Measurements from ENCODE around the gene ELMO1.

ELMO1 gene

DNA sequence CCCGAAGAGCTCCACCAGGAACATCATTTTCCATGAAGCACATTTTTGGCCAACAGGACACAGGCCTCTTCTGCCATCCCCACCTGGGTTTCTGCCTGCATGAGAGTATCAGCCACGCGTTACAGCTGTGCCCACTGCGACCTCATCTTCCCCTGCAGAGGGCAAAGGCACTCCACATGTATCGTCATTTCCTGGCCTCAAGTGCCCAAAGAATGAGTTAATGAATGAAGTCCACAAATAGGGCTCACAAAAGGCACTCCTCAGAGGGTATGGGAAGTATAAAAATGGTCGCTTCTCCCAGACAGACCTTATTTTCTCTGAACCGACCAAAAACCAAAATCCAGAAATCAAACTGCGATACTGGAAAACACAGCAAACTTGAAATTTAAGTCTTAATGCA lies 18.5 kb downstream of the ELMO1 start:
- DNase-seq: no peak

- no peak for DNase-seq
These were observed 19.3 kb downstream of the ELMO1 start for GRCh38 chr7:37429435-37429791.

DNA sequence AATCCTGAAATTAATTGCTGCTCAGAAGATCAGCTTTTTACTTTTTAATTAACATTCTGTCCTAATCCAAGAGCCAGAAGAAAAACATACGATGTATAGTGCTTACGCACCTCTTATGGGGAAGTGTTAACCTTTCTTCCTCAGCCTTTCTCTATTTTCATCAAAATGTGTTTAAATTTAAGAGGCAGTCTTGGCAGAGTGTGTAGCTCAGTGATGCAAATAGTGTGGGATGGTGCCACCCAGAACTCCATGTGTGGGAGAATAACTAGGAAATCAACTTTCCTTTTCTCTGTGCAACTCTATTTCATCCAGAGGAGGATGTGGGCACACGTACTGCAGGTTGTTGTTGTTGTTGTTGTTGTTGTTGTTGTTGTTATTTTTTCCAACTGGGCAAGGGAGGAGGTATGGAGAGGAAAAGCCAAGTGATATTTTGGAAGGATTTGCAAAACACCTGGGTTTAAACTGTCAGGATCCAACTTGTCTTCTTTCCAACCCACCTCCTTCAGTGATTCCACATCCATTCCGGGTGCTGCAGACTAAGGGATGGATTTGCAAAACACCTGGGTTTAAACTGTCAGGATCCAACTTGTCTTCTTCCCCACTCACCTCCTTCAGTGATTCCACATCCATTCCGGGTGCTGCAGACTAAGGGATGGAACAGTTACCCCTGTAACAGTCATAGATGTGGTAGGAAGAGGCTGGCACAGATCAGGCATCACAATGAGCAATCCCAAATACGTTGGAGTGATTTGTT lies 19.8 kb downstream of the ELMO1 start:
- DNase-seq: no peak

GRCh38 chr7:37427276-37427940 lies 21.3 kb downstream of the ELMO1 start:
- DNase-seq: no peak

DNA sequence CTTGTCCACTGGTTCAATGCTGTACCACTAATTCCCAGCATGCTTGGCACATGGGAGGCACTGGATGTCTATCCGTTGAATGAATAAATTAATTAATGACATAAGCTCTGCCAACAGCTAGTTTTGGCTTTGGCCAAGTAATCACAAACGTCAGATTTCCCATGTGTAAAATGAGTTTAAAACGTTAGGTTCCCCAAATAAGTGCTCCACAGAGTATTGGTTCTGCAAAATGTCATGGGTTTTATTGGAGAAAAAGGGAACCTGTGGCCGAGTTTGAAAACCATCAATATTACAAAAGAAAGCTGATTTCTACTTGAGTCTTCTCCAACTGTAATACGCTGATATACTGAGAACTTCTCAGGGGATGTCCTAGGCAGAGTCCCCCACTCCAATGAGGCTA lies 23.2 kb downstream of the ELMO1 start:
- DNase-seq: no peak

DNA sequence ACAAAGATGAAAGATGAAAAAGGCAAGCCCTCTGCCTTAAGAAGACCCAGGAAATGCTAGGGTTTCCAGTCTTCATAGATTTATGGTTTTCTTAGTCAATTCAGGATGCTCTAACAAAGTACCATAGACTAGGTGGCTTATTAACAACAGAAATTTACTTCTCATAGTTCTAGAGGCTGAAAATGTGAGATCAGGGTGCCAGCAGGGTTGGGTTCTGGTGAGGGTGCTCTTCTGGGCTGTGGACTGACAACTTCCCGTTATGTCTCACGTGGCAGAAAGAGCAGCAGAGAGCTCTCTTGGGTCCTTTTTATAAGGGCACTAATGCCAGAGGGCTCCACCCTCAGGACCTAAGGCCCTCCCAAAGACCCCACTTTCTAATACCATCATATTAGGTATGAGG lies 23.7 kb downstream of the ELMO1 start:
- DNase-seq: no peak

DNA sequence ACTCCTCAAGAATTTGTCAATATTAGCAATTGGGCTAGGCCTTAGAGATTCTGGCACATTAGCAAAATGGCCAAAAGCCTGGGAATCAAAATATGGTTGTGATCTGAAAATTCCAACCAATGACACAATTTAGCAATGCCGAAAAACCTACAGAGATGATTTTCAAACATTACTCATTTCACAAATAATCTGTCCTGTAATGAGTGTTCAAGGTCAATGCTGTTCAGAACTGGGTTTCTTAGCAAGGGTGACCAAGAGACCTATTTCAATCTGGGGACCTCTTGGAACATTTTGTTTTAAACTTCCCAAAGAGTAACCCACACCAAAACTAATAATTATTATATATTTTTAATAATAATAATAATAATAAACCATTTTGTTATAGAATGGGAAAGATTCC lies 24.1 kb downstream of the ELMO1 start:
- DNase-seq: no peak

DNA sequence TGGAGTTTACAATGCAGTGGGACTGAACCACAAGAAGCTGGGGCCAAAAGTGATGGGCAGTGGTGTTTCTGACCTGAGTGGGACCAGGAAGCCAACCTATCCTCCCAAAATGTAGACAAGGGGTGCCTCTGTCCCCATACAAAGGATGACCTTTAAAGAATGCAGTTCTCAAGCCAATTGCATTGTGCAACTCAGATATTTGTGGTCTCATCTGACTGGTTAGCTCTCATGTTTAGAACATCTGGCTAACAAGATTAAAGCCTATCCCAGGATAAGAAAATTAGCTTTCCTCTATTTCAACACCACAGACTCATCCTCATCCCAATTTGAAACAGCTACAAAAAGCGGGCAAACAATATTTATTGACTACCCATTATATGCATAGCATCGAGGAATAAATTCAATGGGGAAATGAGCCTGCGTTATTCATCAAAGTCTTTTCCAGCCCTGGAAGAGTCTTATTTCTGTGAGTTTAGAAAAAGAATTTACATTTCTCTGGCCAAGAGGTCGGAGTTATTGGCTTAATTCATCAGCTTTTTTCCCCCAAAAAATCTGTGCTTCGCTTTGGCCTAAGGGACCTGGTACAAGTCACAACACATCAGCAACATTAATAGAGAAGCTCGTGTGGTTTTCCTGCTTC lies 26.7 kb downstream of the ELMO1 start:
- DNase-seq: no peak

DNA sequence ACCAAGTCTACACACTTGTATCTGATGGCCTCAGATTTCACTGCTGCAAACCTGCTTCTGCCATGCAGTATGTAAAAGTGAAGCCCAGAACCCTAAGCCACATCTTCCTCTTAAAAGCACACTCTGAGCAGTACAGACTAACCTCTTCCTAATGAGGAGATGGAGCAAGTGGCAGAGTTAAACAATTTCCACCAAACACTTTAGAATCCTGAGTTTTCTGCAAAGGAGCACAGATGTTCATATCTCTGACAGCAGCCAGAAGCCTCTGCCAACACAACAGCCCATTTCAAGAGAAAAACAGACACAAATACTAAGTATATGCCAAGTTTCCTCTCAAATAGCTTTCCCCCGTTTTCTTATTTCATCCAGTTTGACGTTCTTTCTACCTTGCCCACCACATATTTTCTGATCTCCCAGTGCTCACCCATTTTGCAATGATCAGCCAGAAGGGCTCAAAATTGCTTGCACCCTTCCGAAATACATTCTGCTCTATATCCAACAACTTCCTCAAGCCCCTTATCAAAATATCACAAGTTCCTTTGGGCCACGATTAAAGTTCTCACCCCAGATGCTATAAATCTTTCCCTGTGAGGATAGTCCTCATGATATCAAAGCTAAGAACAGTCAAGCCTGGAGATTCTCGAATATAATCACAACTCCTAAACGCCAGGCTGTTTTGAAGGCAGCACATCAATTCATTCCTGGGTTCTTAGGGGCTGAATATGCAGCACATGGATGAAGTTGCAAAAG lies 27.5 kb downstream of the ELMO1 start:
- no peak for DNase-seq

DNA sequence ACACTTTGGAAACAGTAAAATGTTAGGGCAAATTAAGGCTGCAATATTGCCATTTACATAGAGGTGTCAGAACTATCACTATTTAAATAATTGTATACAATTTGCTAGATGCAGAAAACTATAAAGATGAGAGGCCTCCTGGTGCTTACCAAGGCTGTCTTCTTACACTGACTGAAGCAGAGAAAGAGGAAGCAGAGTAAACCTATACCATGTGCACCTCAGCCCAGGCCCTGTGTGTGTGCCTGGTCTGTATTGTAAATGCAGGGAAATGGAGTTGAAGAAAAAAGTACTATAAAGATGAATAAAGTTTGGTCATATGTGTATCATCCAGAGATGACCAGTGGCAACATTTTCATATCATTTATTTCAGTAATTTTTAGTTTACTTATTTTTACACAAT lies 29.2 kb downstream of the ELMO1 start:
- DNase-seq: no peak

DNA sequence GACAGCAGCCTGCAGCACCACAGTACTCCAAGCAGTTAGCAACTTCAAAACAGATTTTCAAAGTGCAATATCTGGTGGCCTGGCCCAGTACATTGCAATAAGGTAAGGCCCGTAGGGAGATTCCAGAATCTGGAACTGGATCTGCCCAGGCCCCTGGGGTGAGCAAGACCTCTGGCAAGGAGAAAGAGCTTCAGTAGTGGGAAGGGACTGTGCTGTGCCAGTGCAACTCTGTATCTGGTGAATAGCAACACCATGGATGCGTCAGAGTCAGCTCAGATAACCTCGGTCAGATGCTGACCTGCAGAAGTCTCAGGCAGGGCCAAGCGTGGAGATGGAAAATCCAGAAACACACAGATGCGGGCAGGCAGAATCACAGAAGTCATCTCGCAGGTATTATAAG lies 30.3 kb downstream of the ELMO1 start:
- DNase-seq: no peak

DNA sequence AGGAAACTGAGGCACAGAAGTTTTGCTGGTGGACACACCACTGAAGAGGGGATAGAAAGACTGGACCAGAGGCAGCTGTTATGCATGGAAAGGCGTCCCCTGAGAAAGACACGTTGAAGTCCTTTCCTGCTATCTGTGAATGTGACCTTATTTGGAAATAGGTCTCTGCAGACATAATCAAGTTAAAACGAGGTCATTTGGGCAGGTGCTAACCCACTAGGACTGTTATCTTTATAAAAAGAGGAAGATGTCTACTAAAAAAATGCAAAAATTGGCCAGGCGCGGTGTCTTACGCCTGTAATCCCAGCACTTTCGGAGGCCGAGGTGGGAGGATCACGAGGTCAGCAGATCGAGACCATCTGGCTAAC lies 31.6 kb downstream of the ELMO1 start:
- no peak for DNase-seq

DNA sequence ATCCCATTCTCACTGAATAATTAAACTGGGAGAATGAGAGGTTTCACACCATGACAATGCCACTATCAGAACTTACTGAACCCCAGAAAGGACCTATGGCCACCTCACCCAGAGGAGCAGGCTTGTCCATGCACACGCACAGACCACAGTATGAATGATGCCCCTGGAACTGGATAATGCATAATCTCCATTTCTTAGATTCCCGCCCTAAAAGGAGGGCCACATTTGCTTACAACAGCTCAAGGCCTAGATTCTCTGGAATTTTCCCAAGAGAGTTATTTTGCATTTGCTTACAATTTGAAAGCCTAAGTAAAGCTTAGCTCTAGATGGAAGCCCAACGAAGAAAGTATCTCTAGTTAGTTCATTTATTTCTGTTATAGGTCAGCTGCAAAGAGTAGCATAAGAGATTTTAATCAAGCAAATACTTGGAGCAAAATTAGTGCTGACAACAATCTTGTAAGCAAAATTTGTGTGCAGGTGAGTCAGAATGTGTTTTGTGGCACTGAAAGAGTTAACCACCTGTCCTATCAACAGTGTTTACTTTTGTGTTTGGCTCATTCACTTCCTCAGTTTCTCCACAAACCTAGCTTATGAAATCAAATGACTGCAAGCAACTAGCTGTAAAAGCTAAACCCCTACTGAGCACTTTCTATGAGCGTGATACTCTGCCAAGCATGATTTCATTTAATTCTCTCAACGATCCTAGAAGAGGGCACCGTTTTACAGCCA lies 32.1 kb downstream of the ELMO1 start:
- DNase-seq: no peak

DNA sequence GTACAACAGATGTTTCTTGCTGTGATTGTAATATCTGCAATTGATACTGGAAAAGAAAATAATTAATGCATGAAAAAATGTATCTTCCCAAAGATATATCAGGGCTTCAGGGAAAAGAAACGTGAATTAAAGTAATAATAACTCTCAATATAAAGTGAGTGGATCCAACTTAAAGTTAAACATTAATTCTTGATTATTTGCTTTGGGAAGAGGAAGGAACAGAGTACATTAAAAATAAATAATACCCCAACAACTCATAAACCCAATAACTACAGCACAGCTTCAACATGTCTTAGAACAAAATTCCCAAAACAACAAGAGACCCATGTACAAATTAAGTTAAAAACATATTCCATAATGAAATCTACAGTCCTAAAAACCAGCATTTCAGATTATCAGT lies 33.0 kb downstream of the ELMO1 start:
- no peak for DNase-seq

DNA sequence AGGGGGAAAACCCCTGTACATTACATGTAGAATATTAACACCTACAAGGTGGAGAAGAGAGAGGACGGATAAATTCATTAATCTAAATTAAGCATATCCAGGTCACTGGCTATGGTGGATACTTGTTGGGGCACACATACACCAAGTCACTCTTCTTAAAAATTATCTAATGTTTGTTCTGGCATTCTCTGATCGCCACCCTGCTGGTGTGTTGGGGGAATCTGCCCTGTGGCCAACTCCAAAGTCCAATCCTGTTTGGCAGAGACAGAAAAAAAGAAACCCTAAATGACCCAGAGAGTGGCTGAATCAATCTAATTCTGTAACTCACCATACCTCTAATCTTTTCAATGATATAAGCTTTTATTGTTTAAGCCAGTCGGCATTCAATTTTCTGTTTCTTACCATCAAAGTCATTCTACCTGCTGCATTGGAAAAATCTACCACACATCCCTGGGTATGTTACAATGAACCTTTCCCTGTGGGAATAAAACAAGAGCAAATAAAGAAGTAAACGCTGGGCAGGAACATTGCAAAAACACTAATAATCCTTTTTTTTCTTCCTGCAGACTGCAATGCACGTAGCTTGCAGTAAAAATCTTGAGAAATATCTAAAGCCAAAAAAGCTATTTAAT lies 34.2 kb downstream of the ELMO1 start:
- no peak for DNase-seq

DNA sequence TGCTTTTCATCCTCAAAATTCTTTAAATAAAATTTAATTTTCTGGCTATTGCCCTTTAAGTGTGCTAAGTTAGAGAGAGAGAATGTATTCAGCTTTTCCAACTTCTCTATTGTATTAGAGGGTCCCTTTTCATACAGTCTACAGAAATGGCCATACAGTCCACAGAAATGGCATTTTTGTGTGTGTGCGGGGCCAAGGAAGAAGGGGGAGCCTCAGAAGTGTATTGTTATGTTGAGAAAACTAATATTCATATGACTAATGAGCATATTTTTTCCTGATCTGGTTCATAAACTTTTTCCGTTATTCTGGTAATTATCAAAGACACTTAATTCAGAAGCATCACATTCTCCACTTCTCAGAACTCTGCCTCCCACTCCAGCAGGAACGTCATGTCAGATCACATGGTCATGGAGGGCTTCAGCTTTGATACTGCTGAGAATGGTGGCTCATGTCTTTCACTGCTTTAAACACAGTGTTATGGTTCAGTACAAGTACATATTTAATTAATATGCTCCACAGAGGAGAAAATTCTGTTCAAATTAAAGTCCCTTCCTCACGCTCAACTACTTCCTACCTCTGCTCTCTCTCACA lies 37.1 kb downstream of the ELMO1 start:
- no peak for DNase-seq

DNA sequence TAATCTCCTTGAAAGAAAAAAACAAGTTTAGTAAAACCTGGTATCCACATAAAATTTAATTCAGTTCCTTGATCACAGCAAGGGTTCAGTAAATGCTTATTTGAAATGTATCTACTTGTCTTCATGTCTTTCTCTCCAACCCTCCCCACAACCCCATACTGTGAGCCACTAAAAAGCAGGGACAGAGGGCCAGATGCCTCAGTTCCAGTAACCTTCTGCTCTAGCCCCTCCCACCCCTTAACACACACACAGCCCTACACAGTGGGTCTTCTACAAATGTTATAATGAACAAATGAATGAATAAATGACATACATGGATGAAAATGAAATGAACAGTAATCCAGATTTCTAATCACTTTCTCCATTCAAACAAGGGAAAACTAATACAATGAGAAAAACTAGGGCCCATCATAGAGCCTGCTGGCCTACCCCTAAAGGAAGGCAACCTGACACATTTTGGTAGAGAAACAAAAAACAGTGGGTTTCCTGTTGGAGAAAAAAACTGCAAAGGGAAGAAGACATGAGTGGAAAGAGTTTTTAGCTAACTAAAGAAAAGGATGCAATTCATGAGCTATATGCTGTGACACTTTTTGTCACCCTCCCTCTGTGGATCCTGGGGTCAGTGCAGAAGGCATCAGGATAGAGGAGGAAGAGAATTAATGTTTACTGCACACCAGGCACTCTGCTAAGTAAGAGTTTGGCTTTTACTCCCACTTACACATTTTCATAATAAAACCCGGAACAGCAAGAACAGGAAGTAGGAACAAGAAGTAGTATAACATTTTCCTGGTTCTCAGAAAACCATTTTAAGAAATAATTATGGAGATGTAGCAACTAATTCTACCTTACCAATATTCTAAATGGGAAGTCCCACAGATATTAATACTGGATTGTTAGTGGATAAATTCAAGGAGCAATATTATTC lies 38.1 kb downstream of the ELMO1 start:
- no peak for DNase-seq

GRCh38 chr7:37409461-37409860 lies 39.2 kb downstream of the ELMO1 start:
- DNase-seq: no peak

DNA sequence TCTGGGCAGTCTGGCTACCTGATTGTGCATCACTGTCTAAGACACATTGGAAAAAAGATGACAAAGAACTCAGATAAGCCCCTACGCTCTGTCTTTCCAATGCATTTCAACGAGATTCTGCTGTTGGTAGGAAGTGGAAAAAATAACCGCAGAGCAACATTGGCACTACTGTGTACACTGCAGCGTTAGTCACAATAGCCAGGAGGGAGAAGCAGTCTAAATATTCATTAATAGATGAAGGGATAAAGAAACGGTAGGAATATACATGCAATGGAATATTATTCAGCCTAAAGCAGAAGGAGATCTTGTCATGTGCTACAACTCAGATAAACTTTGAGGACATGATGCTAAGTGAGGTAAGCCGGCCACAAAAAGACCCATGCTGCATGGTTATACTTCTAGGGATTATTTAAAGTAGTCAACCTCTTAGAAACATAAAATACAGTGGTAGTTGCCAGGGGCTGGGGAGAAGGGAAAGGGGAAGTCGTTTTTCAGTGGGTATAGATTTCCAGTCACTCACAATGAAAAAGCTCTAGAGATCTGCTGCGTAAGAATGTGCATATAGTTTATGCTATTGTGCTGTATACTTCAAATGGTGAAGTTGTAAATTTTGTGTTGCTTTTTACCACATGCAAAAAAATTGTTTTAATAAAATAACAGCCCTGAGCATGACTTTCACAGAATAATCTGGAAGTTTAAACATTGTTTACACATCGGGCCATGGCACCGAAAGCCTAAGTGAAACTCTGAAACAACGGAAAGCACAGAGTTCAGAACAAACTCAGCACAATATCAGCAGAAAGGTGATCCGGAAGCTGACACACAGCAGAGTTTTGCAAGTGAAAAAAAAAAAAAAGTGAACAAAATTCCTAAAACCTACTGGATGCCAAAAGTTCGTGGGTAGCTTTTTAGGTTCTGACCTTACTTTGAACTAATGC lies 40.1 kb downstream of the ELMO1 start:
- DNase-seq: no peak

GRCh38 chr7:37405603-37406122 lies 43.0 kb downstream of the ELMO1 start:
- no peak for DNase-seq
